ENCODE results near the gene TENM4. TPM values are rescaled to one million over a fixed set of nuclear protein-coding genes. Genes with fewer than 3 reads are reported as not detected.

TENM4 gene
- total and polyA plus RNA-seq, 2 of the 8 experiments (the other 6 are each of a cell fraction or from before 2014, with no cell fraction given), result 3.5 to 7.2 TPM

GRCh38 chr11:79155237-79155636 is 285.6 kb downstream of the TENM4 start:
- Histone ChIP-seq H2BK15ac (ENCODE audit: low read length) (no peak overlapping the region), H3K4me3 (ENCODE audit: extremely low read depth in 1 of 4, insufficient read depth in 2 of 4, low read depth in 3 of 4, low read length in 4 of 4) (no peak overlapping the region), H2BK12ac (ENCODE audit: low read depth, low read length) (no peak overlapping the region), H2AK5ac (ENCODE audit: low read depth, low read length) (no peak overlapping the region), H3K9ac (replicated peaks in 1 of 4; ENCODE audit: extremely low read depth in 1 of 4, low read depth in 3 of 4, low read length in 3 of 4) (no peak overlapping the region), H3K9me3 (ENCODE audit: insufficient read depth in 2 of 2, low read depth in 1 of 2, low read length in 1 of 2) (no peaks in the 10 kb centered on the region), H3K4me1 (replicated peaks in 1 of 4; ENCODE audit: control insufficient read depth in 3 of 4, insufficient read depth in 4 of 4, low read length in 3 of 4) (no peaks in the 10 kb centered on the region), H3K23ac (ENCODE audit: insufficient read length) (no peak overlapping the region), H2BK120ac (replicated peaks; ENCODE audit: low read depth, low read length) (no peak overlapping the region), H3K4me2 (ENCODE audit: insufficient read depth in 1 of 2, low read depth in 2 of 2, low read length in 2 of 2) (no peak overlapping the region), H3K23me2 (ENCODE audit: low read depth, low read length) (no peaks in the 10 kb centered on the region), H3K79me2 (ENCODE audit: control insufficient read depth in 1 of 2, insufficient read depth in 2 of 2, low read length in 2 of 2) (no peaks in the 10 kb centered on the region), H3K27ac (ENCODE audit: low read depth, low read length) (no peak overlapping the region), H4K5ac (ENCODE audit: insufficient read length, low read depth, low read length) (no peak overlapping the region), H3K79me1 (ENCODE audit: low read depth, low read length) (no peaks in the 10 kb centered on the region; the same call in 1 of the 2 replicates), H3K14ac (ENCODE audit: insufficient read length) (no peak overlapping the region), H3K18ac (ENCODE audit: extremely low read depth, low read length) (no peak overlapping the region), H4K91ac (replicated peaks; ENCODE audit: insufficient read length, low read length) (no peak overlapping the region), H3K56ac (replicated peaks; ENCODE audit: insufficient read length, low read depth, low read length) (no peak overlapping the region), H2BK20ac (ENCODE audit: low read length) (no peak overlapping the region), H4K20me1 (replicated peaks in 1 of 2; ENCODE audit: control insufficient read depth in 1 of 2, insufficient read depth in 2 of 2, low read length in 2 of 2) (no peaks in the 10 kb centered on the region), H4K8ac (ENCODE audit: extremely low read depth, insufficient read depth, low read length) (no peak overlapping the region), H3K36me3 (ENCODE audit: control insufficient read depth in 2 of 4, insufficient read depth in 4 of 4, low read length in 3 of 4) (no peaks in the 10 kb centered on the region), H3K27me3 (replicated peaks in 1 of 4; ENCODE audit: control insufficient read depth in 3 of 4, extremely low read depth in 1 of 4, insufficient read depth in 3 of 4, low read length in 3 of 4) (no peaks in the 10 kb centered on the region), H2AFZ (ENCODE audit: low read length) (no peak overlapping the region), H2BK5ac (ENCODE audit: low read depth, low read length) (no peak overlapping the region), H3K4ac (replicated peaks; ENCODE audit: insufficient read length, low read depth, low read length) (no peak overlapping the region)
- 87% methylated on average over 2 of the region's 3 CpGs; no CpG with 5 or more reads in 1 of the 2 experiments for WGBS, 2 experiments (ENCODE audit: extremely low coverage in 1 of 2, insufficient coverage in 1 of 2, insufficient read length in 1 of 2, insufficient replicate concordance in 2 of 2, low coverage in 1 of 2, low lambda C conversion rate in 2 of 2, missing lambda C conversion rate in 1 of 2)
- no peak for DNase-seq (ENCODE audit: low read depth in 1 of 2, low spot score in 2 of 2)
- FAIRE-seq, result no peak
- TF ChIP-seq TEAD4 (IDR thresholded peaks at IDR 0.05; ENCODE audit: low read depth, low read length), result no peak
- no peak for TF ChIP-seq SIN3A (conservative IDR thresholded peaks at IDR 0.05 in 1 of 2, IDR thresholded peaks at IDR 0.05 in 1 of 2; ENCODE audit: low read depth in 1 of 2, low read length in 2 of 2)
- TF ChIP-seq GTF2F1 (IDR thresholded peaks at IDR 0.05; ENCODE audit: borderline replicate concordance, low read depth, low read length), result no peak
- no peak for TF ChIP-seq HDAC6 (IDR thresholded peaks at IDR 0.05; ENCODE audit: low read depth, low read length)
- ChIA-PET POLR2A (ENCODE audit: partially characterized antibody) (no interaction called here), CTCF (ENCODE audit: partially characterized antibody) (interaction anchor here (0.6 to 1.2 kb wide), 4 partner anchors 13 to 191 kb away, joined by 3 read pairs; no protein-coding TSS in a partner anchor)
